A549 (cell line): ENCODE measurements around the gene FOXO1. TPM values are rescaled to one million over a fixed set of nuclear protein-coding genes. Genes with fewer than 3 reads are reported as not detected.
A peak's percentile ranks its signal among the peaks of the same experiment; 100 is the strongest.

Experiments
- ATAC-seq, 2 experiments: fragments of 200-7000 bp in 1 of 2; fragments of >200 bp in 1 of 2; cut with Nextera tagmentation in 1 of 2; cut with Tn5 transposase in 1 of 2; 3 replicates each; pipeline versions ENCODE4 v1.8.0 to v1.9.1; 2018 to 2020; ENCODE audit warnings: mild to moderate bottlenecking in 1 of 2, moderate library complexity in 1 of 2
- CTCF ChIA-PET: fragments of 300-600 bp; sonication (Branson Sonifier 250); formaldehyde crosslinking; extraction: SDS; loops from one replicate; lab custom pipeline; 2021; ENCODE audit warnings: antibody characterized with exemption, inconsistent platforms; lab: Yijun Ruan, JAX
- POLR2A ChIA-PET: fragments of 350-600 bp; formaldehyde crosslinking; extraction: SDS; loops from one replicate; lab custom pipeline; 2021; ENCODE audit warnings: antibody characterized with exemption, inconsistent platforms; lab: Yijun Ruan, JAX
- DNase-seq, 2 experiments: peaks; one replicate each; pipeline versions ENCODE4 v3.0.0 to v3.0.0-alpha.2; 2011 to 2016; ENCODE audit warnings: low read depth in 1 of 2, low spot score in 1 of 2
- FAIRE-seq: peaks from 2 replicates; lab custom pipeline; 2011; peaks lifted over from hg19 to GRCh38; lab: Jason Lieb, UNC
- H3K27ac ChIP-seq, 2 experiments: fragments of >200 bp; sonication (Bioruptor Twin); formaldehyde crosslinking; 3 replicates each; pipeline ENCODE4 v1.5.1; 2016 to 2017
- H3K4me1 ChIP-seq: fragments of >200 bp; sonication (Bioruptor Twin); formaldehyde crosslinking; 3 replicates; pipeline ENCODE4 v1.6.1; 2016
- H3K4me2 ChIP-seq: fragments of >200 bp; sonication (Bioruptor Twin); formaldehyde crosslinking; 3 replicates; pipeline ENCODE4 v1.6.1; 2016
- H3K4me3 ChIP-seq: fragments of >200 bp; sonication (Bioruptor Twin); formaldehyde crosslinking; 3 replicates; pipeline ENCODE4 v1.5.1; 2016
- H3K9me3 ChIP-seq: fragments of >200 bp; sonication (Bioruptor Twin); formaldehyde crosslinking; 3 replicates; pipeline ENCODE4 v1.6.1; 2016
- BHLHE40 ChIP-seq: IDR thresholded peaks from 2 replicates; pipeline ENCODE4 v1.6.1; 2012; ENCODE audit warnings: low read depth, low read length, inconsistent platforms
- CBX2 ChIP-seq: fragments of 200-600 bp; sonication (generic); IDR thresholded peaks from 2 replicates; pipeline ENCODE4 v1.6.1; 2016; ENCODE audit warnings: low read depth, mild to moderate bottlenecking, borderline replicate concordance
- CHD4 ChIP-seq: fragments of 200-600 bp; sonication (generic); IDR thresholded peaks from 2 replicates; pipeline ENCODE4 v1.6.1; 2016; ENCODE audit warnings: antibody characterized with exemption, mild to moderate bottlenecking, borderline replicate concordance
- EHF ChIP-seq: fragments of 250-450 bp; sonication (Bioruptor Pico); IDR thresholded peaks from 2 replicates; pipeline ENCODE4 v1.5.0; 2020; ENCODE audit warnings: mild to moderate bottlenecking
- EHMT2 ChIP-seq: fragments of 200-600 bp; sonication (generic); IDR thresholded peaks from 2 replicates; pipeline ENCODE4 v1.6.1; 2016; ENCODE audit warnings: antibody characterized with exemption, low read depth, mild to moderate bottlenecking, moderate library complexity
- ESRRA ChIP-seq: fragments of 150-350 bp; IDR thresholded peaks from 2 replicates; pipeline ENCODE4 v1.6.1; 2014; ENCODE audit warnings: mild to moderate bottlenecking, low read length, borderline replicate concordance
- FOSL2 ChIP-seq, 2 experiments: fragments of 450-650 bp in 1 of 2; fragments of >200 bp in 1 of 2; sonication (Bioruptor Twin) in 1 of 2; formaldehyde crosslinking; IDR thresholded peaks; 2 replicates each; pipeline versions ENCODE4 v1.5.0 to v1.6.1; 2016 to 2020; ENCODE audit warnings: mild to moderate bottlenecking in 1 of 2, moderate library complexity in 1 of 2
- GATA3 ChIP-seq: IDR thresholded peaks from 2 replicates; pipeline ENCODE4 v1.6.1; 2012; ENCODE audit warnings: borderline replicate concordance
- HDAC2 ChIP-seq: fragments of 200-600 bp; sonication (generic); IDR thresholded peaks from 2 replicates; pipeline ENCODE4 v1.6.1; 2016
- JUN ChIP-seq, 2 experiments: fragments of >200 bp; sonication (Bioruptor Twin); formaldehyde crosslinking; IDR thresholded peaks; 2 replicates in 1 of 2; 3 replicates in 1 of 2; pipeline ENCODE4 v1.6.1; 2016 to 2017
- MYC ChIP-seq: IDR thresholded peaks from 2 replicates; pipeline ENCODE4 v1.6.1; 2012; ENCODE audit warnings: mild to moderate bottlenecking, inconsistent platforms, low read length, improper control_type of control experiment, borderline replicate concordance
- RAD21 ChIP-seq, 2 experiments: fragments of >200 bp in 1 of 2; sonication (Bioruptor Twin) in 1 of 2; formaldehyde crosslinking in 1 of 2; IDR thresholded peaks in 1 of 2; conservative IDR thresholded peaks in 1 of 2; 2 replicates in 1 of 2; 3 replicates in 1 of 2; pipeline ENCODE4 v1.6.1; 2012 to 2018; ENCODE audit warnings: inconsistent platforms in 1 of 2
- RCOR1 ChIP-seq: fragments of 150-350 bp; IDR thresholded peaks from 2 replicates; pipeline ENCODE4 v1.6.1; 2014; ENCODE audit warnings: antibody characterized with exemption, low read length, low read depth
- SMC3 ChIP-seq: fragments of >200 bp; sonication (Bioruptor Twin); formaldehyde crosslinking; IDR thresholded peaks from 3 replicates; pipeline ENCODE4 v1.6.1; 2018; ENCODE audit warnings: inconsistent platforms
- TFCP2L1 ChIP-seq: fragments of 250-450 bp; sonication (Bioruptor Pico); IDR thresholded peaks from 2 replicates; pipeline ENCODE4 v1.5.0; 2021; ENCODE audit warnings: mild to moderate bottlenecking
- TP53 ChIP-seq: fragments of 250-450 bp; sonication (Bioruptor Pico); IDR thresholded peaks from 2 replicates; pipeline ENCODE4 v1.5.0; 2021; ENCODE audit warnings: mild to moderate bottlenecking, moderate library complexity
- ZFP36 ChIP-seq: fragments of 450-650 bp; IDR thresholded peaks from 2 replicates; pipeline ENCODE4 v1.6.1; 2014; ENCODE audit warnings: borderline replicate concordance; ENCODE audit not compliant: partially characterized antibody
- ZNF302 ChIP-seq: fragments of 250-450 bp; sonication (Bioruptor Pico); IDR thresholded peaks from 2 replicates; pipeline ENCODE4 v1.9.0; 2021; ENCODE audit warnings: inconsistent platforms, mild to moderate bottlenecking, moderate library complexity
- WGBS: methylation state at CpG from one replicate; pipeline ENCODE4 v1.1.6; 2017; ENCODE audit errors: missing lambda C conversion rate; 5-methylcytosine and 5-hydroxymethylcytosine counted together
- polyA plus RNA-seq, 4 experiments: library from polyadenylated mRNA; depleted of rRNA in 3 of 4; stranded (reverse); fragments of >200 nt; fragmentation: RNase III in 1 of 4; extraction: RNeasy Plus Mini Kit Qiagen cat#74134 plus additional on column Dnase treatment in 1 of 4; gene quantifications; 2 replicates in 3 of 4; 3 replicates in 1 of 4; pipeline ENCODE4 v1.2.3, GENCODE V29; 2011 to 2017
- TF ChIP-seq, protein P1 (sequence below): IDR thresholded peaks from 2 replicates; pipeline ENCODE4 v1.6.1; 2012
- TF ChIP-seq, protein P2 (sequence below): fragments of >200 bp; sonication (Bioruptor Twin); formaldehyde crosslinking; IDR thresholded peaks from 3 replicates; pipeline ENCODE4 v1.5.1; 2016
- TF ChIP-seq, protein P3 (sequence below): fragments of 250-450 bp; sonication (Bioruptor Pico); IDR thresholded peaks from 2 replicates; pipeline ENCODE4 v1.5.0; 2020; ENCODE audit warnings: low read depth, mild to moderate bottlenecking, moderate library complexity
- TF ChIP-seq, protein P4 (sequence below): fragments of >200 bp; sonication (Bioruptor Twin); formaldehyde crosslinking; IDR thresholded peaks from 3 replicates; pipeline ENCODE4 v1.6.1; 2016

Gene FOXO1
- polyA plus RNA-seq, 2 of the 4 experiments (the other 2 are of a cell fraction), result 2.2 to 3.6 TPM

DNA sequence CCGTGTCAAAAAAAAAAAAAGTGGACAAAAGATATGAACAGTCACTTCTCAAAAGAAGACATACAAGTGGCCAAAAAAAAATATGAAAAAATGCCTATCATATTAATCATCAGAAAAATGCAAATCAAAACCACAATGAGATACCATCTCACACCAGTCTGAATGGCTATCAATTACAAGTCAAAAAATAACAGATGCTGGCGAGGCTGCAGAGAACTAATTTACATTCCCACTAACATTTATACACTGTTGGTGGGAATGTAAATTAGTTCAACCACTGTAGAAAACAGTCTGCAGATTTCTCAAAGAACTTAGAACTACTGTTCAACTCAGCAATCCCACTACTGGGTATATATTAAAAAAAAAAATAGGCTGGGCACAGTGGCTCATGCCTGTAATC lies 26.5 kb upstream of the FOXO1 start:
- Histone ChIP-seq H3K9me3 (no peaks in the 10 kb centered on the region), H3K27ac (no peak overlapping the region), H3K4me3 (no peak overlapping the region), H3K4me2 (no peak overlapping the region), H3K4me1 (no peaks in the 10 kb centered on the region)
- FAIRE-seq (no peak), DNase-seq (no peak)
- ChIA-PET CTCF (interaction anchor here (0.7 kb wide), 1 partner anchor 61 kb away, joined by 3 read pairs; no protein-coding TSS in a partner anchor), POLR2A (no interaction called here)
- TF ChIP-seq RAD21 (conservative IDR thresholded peaks at IDR 0.05 in 1 of 2, IDR thresholded peaks at IDR 0.05 in 1 of 2) (no peak), TP53 (CRISPR knock-in tag) (no peak), EHF (CRISPR knock-in tag) (no peak), TFCP2L1 (CRISPR knock-in tag) (no peak), RCOR1 (no peak)
- TF ChIP-seq, protein P1, sequence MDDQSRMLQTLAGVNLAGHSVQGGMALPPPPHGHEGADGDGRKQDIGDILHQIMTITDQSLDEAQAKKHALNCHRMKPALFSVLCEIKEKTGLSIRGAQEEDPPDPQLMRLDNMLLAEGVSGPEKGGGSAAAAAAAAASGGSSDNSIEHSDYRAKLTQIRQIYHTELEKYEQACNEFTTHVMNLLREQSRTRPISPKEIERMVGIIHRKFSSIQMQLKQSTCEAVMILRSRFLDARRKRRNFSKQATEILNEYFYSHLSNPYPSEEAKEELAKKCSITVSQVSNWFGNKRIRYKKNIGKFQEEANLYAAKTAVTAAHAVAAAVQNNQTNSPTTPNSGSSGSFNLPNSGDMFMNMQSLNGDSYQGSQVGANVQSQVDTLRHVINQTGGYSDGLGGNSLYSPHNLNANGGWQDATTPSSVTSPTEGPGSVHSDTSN, result no peak
- TF ChIP-seq, all 56 proteins: peak for 0
- ATAC-seq, result no peak
- 10% methylated on average over 2 of the region's 2 CpGs for whole genome bisulfite sequencing

DNA sequence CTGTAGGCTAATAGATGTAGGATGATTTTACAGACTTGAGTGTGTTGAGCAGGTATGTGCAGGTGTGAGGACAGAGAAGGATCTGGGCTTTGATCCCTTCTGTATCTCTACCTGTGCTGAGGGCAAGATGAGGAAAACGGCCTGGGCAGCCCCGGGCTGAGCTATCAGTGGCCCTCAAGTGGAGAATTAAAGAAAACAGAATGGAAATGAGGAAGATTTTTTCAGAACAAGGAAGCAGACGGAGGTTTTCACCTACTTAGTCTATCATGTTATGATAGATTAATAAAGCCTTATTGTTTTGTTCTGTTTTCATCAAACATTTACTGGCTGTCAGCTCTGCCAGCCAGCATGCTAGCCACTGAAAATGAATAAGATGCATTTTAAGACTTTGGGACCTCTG lies 22.3 kb upstream of the FOXO1 start:
- DNase-seq (no peak), FAIRE-seq (no peak), ATAC-seq (no peak)
- Histone ChIP-seq H3K4me1 (no peaks in the 10 kb centered on the region), H3K4me3 (no peak overlapping the region), H3K9me3 (no peaks in the 10 kb centered on the region), H3K27ac (no peak overlapping the region), H3K4me2 (no peak overlapping the region)
- WGBS, result 23% methylated on average over 3 of the region's 3 CpGs
- TF ChIP-seq CBX2, result no peak
- ChIA-PET CTCF (interaction anchor here (1.5 kb wide), 1 partner anchor 746 kb away, joined by 3 read pairs; no protein-coding TSS in a partner anchor), POLR2A (no interaction called here)

DNA sequence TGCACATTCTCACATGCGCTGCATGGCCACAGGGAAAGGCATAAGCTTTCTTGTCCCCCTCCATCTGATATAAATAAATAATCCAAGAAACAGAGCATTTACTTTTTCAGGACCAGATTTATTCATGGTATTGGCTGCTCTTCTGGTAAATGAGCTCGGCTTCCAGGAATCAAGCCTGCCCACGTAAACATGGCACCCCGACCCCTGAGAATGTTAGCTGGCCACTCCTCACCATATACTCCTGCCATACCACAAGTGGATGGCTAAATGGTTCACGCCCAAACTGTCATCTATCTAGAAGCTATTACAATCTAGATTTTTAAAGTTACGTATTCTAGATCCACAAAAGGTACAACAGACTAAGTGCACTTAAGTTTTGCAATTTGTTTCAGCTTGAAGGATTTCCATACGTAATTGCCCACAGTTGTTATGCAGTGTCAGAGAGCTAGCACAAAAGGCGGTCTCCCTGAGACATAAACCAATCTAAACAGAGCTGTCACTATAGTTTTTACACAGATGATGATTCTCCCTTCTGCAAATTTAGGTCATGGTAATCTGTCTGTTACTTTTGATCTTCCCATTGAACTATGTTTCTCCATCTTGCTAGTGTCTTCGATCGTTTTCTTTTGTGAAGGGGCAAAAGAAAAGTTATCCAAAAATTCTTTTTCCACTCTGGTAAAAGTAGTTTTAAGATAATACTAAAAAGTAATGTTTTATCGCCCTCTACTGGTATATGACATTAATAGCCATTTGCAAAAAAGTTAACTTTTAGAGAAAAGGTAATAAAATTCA lies 16.2 kb upstream of the FOXO1 start:
- ATAC-seq (no peak), DNase-seq (peak in 1 of 2 experiments; percentile 7), FAIRE-seq (no peak)
- no peak overlapping the region for H3K4me2 ChIP-seq
- ChIA-PET CTCF (interaction anchor here (0.6 to 8.7 kb wide), 20 partner anchors 13 to 1000 kb away, joined by 3 to 56 read pairs (median 4); no protein-coding TSS in a partner anchor), POLR2A (no interaction called here)
- H3K27ac ChIP-seq, result no peak overlapping the region
- 50% methylated on average over 11 of the region's 11 CpGs for WGBS
- H3K4me1 ChIP-seq, result no peaks in the 10 kb centered on the region
- no peak for TF ChIP-seq FOSL2 (IDR thresholded peaks at IDR 0.05)
- TF ChIP-seq FOSL2 (CRISPR knock-in tag; IDR thresholded peaks at IDR 0.05), result no peak
- peak; percentile 55 to 77 for TF ChIP-seq RAD21 (conservative IDR thresholded peaks at IDR 0.05 in 1 of 2, IDR thresholded peaks at IDR 0.05 in 1 of 2)
- TF ChIP-seq, protein P2, sequence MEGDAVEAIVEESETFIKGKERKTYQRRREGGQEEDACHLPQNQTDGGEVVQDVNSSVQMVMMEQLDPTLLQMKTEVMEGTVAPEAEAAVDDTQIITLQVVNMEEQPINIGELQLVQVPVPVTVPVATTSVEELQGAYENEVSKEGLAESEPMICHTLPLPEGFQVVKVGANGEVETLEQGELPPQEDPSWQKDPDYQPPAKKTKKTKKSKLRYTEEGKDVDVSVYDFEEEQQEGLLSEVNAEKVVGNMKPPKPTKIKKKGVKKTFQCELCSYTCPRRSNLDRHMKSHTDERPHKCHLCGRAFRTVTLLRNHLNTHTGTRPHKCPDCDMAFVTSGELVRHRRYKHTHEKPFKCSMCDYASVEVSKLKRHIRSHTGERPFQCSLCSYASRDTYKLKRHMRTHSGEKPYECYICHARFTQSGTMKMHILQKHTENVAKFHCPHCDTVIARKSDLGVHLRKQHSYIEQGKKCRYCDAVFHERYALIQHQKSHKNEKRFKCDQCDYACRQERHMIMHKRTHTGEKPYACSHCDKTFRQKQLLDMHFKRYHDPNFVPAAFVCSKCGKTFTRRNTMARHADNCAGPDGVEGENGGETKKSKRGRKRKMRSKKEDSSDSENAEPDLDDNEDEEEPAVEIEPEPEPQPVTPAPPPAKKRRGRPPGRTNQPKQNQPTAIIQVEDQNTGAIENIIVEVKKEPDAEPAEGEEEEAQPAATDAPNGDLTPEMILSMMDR, result peak; percentile 50
- TF ChIP-seq SMC3, result peak; percentile 55
- no peak for TF ChIP-seq ZFP36
- no peaks in the 10 kb centered on the region for H3K9me3 ChIP-seq
- no peak overlapping the region for H3K4me3 ChIP-seq

DNA sequence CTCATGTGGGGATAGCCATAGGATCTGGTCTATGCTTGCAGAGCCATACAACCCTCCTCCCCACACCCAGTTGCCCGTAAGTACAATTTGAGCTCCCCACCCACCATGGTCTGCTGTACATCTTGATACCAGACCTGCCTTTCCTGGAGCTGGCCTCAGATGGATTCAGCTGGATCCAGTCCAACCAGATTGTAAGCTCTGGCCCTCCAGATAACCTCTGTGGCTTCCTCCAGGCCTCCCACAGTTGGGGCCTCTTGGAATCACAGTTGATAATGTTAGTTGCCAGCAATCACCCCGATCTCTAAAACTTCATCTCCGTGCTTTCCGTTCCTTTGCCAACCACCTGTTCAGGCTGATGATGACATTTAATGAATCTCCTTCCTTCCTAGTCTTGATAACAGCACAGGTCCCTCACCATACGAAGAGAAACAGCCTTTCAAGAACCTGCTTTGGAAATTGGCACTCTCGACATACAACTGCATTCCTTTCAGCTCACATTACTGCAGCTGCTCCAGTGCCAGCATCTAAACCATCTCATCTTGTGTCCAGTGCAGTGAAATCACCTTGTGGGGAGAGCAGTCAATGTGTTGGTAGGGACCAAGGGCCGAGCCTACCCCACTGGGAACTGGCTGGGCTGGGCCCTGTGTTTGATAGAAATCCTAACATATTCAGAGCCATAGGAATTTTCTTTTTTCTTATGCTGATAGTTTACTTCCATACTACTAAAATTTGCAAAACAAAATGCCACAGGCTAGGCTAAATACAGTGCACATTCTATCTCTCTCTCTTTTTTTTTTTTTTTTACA lies 15.1 kb upstream of the FOXO1 start:
- Histone ChIP-seq H3K4me1 (no peaks in the 10 kb centered on the region), H3K4me3 (no peak overlapping the region), H3K9me3 (no peaks in the 10 kb centered on the region), H3K27ac (no peak overlapping the region), H3K4me2 (no peak overlapping the region)
- DNase-seq, result no peak
- ATAC-seq, result no peak
- ChIA-PET CTCF (interaction anchor here (0.7 to 8.7 kb wide), 10 partner anchors 9 to 998 kb away, joined by 3 to 56 read pairs (median 4); no protein-coding TSS in a partner anchor), POLR2A (no interaction called here)
- no peak for FAIRE-seq
- WGBS, result 82% methylated on average over 6 of the region's 7 CpGs
- TF ChIP-seq EHMT2 (no peak), JUN (IDR thresholded peaks at IDR 0.05) (no peak), CHD4 (no peak), ZNF302 (no peak), ZFP36 (no peak), GATA3 (no peak), MYC (no peak), BHLHE40 (no peak), ESRRA (no peak), HDAC2 (no peak)
- TF ChIP-seq, protein P3, sequence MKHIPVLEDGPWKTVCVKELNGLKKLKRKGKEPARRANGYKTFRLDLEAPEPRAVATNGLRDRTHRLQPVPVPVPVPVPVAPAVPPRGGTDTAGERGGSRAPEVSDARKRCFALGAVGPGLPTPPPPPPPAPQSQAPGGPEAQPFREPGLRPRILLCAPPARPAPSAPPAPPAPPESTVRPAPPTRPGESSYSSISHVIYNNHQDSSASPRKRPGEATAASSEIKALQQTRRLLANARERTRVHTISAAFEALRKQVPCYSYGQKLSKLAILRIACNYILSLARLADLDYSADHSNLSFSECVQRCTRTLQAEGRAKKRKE (CRISPR knock-in tag), result no peak
- TF ChIP-seq, protein P4, sequence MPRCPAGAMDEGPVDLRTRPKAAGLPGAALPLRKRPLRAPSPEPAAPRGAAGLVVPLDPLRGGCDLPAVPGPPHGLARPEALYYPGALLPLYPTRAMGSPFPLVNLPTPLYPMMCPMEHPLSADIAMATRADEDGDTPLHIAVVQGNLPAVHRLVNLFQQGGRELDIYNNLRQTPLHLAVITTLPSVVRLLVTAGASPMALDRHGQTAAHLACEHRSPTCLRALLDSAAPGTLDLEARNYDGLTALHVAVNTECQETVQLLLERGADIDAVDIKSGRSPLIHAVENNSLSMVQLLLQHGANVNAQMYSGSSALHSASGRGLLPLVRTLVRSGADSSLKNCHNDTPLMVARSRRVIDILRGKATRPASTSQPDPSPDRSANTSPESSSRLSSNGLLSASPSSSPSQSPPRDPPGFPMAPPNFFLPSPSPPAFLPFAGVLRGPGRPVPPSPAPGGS, result no peak
